ENCODE measurements around the gene PI4KA. TPM values are rescaled to one million over a fixed set of nuclear protein-coding genes. Genes with fewer than 3 reads are reported as not detected.
A peak's percentile ranks its signal among the peaks of the same experiment; 100 is the strongest.
"Not testable (repeated sequence)": the region's sequence is repeated elsewhere in the genome, so short reads cannot be mapped to it uniquely, and the experiment has no call there.

PI4KA gene
- total and polyA plus RNA-seq, 3 experiments from 2014 or later = 64.9 to 65.8 (median 65.5) TPM

DNA sequence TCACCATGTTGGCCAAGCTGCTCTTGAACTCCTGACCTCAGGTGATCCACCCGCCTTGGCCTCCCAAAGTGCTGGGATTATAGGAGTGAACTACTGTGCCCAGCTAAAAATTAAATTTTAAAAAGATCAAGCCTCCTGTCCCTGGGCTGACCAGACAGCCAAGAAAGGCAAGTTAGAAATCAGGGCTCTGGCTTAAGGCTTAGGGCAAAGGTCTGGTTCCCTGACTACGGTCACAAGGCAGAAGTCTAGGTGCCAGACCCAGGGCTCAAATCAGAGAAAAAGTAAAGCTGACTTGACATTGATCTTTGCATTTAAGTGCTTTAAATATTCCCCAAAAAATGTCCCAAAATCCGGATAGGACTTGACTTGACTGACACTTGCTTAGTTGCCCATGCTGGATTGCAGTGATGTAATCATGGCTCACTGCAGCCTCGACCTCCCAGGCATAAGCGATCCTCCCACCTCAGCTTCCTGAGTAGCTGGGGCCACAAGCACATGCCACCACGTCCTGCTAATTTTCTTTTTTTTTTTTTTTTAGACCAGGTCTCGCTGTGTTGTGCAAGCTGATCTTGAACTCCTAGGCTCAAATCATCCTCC lies 41.3 kb upstream of the PI4KA start:
- no peaks in the 10 kb centered on the region for H3K36me3 ChIP-seq (ENCODE audit: insufficient read depth, low read length)
- H3K9me3 ChIP-seq (ENCODE audit: low read length) = no peaks in the 10 kb centered on the region
- H3K27ac ChIP-seq (ENCODE audit: low read depth, low read length) = no peak overlapping the region
- no peaks in the 10 kb centered on the region for H3K9me3 Mint-ChIP-seq
- H3K4me3 ChIP-seq (ENCODE audit: low read length) = no peak overlapping the region
- H3K27me3 Mint-ChIP-seq = peaks cover 3 to 4% of the 10 kb centered on the region in 2 donors
- no peaks in the 10 kb centered on the region for H3K27me3 ChIP-seq (ENCODE audit: insufficient read depth, low read length, poor library complexity, severe bottlenecking)
- no peak overlapping the region for H3K4me3 Mint-ChIP-seq
- no peaks in the 10 kb centered on the region for H3K4me1 Mint-ChIP-seq
- CTCF ChIA-PET = no interaction called here
- POLR2A ChIA-PET = no interaction called here
- H3K4me1 ChIP-seq (ENCODE audit: insufficient read depth, low read length) = no peaks in the 10 kb centered on the region
- no peak for DNase-seq
- peak overlapping the region in 1 of 8 donors; percentile 43 for H3K27ac Mint-ChIP-seq
- H3K36me3 Mint-ChIP-seq = no peaks in the 10 kb centered on the region

DNA sequence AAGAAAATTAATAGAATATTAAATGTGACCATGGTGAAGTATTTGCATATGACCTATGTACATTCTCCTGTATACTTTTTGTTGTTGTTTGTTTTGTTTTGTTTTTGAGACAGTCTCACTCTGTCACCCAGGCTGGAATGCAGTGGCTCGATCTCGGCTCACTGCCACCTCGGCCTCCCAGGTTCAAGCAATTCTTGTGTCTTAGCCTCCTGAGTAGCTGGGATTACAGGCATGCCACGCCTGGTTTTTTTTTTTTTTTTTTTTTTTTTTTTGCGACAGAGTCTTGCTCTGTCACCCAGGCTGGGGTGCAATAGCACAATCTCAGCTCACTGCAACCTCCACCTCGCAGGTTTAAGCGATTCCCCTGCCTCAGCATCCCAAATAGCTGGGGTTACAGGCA lies 39.1 kb upstream of the PI4KA start:
- H3K27me3 Mint-ChIP-seq; H3K9me3 Mint-ChIP-seq; H3K4me1 ChIP-seq (ENCODE audit: insufficient read depth, low read length); H3K9me3 ChIP-seq (ENCODE audit: low read length); DNase-seq; H3K4me3 ChIP-seq (ENCODE audit: low read length); H3K36me3 Mint-ChIP-seq; H3K27ac ChIP-seq (ENCODE audit: low read depth, low read length); CTCF ChIA-PET; H3K36me3 ChIP-seq (ENCODE audit: insufficient read depth, low read length); POLR2A ChIA-PET; H3K4me1 Mint-ChIP-seq; H3K27ac Mint-ChIP-seq; H3K4me3 Mint-ChIP-seq; H3K27me3 ChIP-seq (ENCODE audit: insufficient read depth, low read length, poor library complexity, severe bottlenecking): not testable (repeated sequence)

DNA sequence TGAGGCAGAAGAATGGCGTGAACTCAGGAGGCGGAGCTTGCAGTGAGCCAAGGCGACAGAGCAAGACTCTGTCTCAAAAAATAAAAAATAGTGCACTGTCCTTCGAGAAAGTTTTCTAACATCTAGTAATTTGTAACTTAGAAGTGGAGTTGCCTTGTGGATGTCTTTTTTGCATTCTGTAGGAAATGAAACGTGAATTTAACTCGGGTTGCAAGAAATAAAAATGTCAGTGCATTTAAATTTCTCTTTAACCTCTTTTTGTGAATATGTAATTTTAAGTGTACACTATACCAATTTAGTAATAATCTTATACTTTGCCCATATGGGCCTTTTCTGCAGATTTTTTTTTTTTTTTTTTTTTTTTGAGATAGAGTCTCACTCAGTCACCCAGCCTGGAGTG lies 32.4 kb upstream of the PI4KA start:
- ChIA-PET POLR2A (no interaction called here), CTCF (interaction anchor here (0.9 kb wide), 1 partner anchor 26 kb away, joined by 4 read pairs; the partner anchor contains the start of gene CRKL)
- no peak overlapping the region for H3K4me3 Mint-ChIP-seq
- peaks cover 3 to 4% of the 10 kb centered on the region in 2 donors for H3K27me3 Mint-ChIP-seq
- Histone ChIP-seq H3K4me3 (ENCODE audit: low read length) (no peak overlapping the region), H3K36me3 (ENCODE audit: insufficient read depth, low read length) (peaks cover 28% of the 10 kb centered on the region), H3K9me3 (ENCODE audit: low read length) (no peaks in the 10 kb centered on the region), H3K4me1 (ENCODE audit: insufficient read depth, low read length) (no peaks in the 10 kb centered on the region), H3K27me3 (ENCODE audit: insufficient read depth, low read length, poor library complexity, severe bottlenecking) (no peaks in the 10 kb centered on the region), H3K27ac (ENCODE audit: low read depth, low read length) (no peak overlapping the region)
- H3K9me3 Mint-ChIP-seq = no peaks in the 10 kb centered on the region
- no peaks in the 10 kb centered on the region for H3K4me1 Mint-ChIP-seq
- H3K36me3 Mint-ChIP-seq = peaks cover 4 to 33% (median 21%) of the 10 kb centered on the region in 3 donors
- DNase-seq = no peak
- H3K27ac Mint-ChIP-seq = no peak overlapping the region

DNA sequence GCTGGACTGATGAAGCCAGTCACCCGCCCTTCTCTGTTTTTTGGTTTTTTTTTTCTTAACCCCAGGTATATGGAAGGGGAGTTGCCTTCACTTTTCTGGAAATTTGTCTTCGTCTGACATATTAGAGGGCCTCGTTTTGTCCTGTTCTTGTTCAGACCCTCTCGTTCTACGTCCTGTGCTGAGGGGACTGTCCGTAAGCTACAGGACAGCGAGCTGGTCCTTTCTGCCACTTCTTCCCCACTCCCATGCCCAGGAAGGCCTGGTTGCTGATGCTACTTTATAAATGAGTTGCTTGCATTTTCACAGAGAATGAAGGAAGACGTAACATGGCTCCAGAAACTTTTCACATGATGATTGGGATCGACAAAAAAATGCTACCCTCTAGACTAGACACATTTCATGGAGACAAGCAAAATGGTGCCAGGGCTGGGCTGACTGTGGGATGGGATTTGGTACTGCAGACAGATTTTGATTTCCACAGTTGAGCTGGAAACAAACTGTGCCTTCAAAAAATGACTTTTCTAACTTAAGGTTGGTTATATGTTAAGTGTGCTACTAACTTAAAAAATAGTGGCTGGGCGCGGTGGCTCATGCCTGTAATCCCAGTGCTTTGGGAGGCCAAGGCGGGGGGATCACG lies 31.4 kb upstream of the PI4KA start:
- CTCF ChIA-PET = no interaction called here
- POLR2A ChIA-PET = no interaction called here

DNA sequence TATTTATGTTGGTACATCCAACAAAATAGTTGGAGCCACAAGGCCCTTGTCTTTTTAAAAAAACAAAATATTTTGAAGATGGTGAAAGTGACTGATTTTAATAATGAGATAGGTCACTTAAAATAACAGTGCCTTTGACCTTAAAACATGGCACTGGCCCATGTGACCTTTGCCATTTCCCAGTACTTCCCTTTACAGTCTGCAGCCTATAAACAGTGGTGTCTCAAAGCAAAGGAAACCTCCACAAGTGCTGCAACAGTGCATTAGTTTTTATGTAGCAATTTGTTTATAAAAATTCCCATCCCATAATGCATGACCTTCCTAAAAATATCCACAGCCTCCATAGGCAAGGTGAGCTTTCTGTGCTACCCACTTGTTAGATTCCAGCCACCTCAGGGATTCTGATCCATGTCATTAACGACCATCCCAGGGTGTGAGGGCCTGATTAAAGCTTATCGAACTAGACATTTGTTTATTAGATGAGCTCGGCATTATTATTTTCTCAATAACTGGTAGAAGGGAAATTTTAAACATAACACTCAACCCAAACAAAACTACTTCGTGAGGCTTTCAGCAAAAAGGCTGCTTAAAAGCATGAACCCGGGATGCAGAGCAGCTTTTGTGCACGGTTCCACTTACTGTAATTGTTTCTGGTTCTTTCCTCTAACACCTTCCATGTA lies 30.6 kb upstream of the PI4KA start:
- no peak overlapping the region for H3K27ac ChIP-seq (ENCODE audit: low read depth, low read length)
- H3K4me1 ChIP-seq (ENCODE audit: insufficient read depth, low read length) = no peaks in the 10 kb centered on the region
- H3K9me3 ChIP-seq (ENCODE audit: low read length) = no peaks in the 10 kb centered on the region
- no peaks in the 10 kb centered on the region for H3K27me3 Mint-ChIP-seq
- H3K4me3 Mint-ChIP-seq = no peak overlapping the region
- POLR2A ChIA-PET = no interaction called here
- CTCF ChIA-PET = no interaction called here
- H3K4me1 Mint-ChIP-seq = no peaks in the 10 kb centered on the region
- H3K36me3 Mint-ChIP-seq = peaks cover 4 to 49% (median 25%) of the 10 kb centered on the region in 3 donors
- no peaks in the 10 kb centered on the region for H3K9me3 Mint-ChIP-seq
- H3K4me3 ChIP-seq (ENCODE audit: low read length) = no peak overlapping the region
- H3K27me3 ChIP-seq (ENCODE audit: insufficient read depth, low read length, poor library complexity, severe bottlenecking) = no peaks in the 10 kb centered on the region
- H3K27ac Mint-ChIP-seq = peak overlapping the region in 2 of 8 donors; percentile 42 to 86
- no peak for DNase-seq
- H3K36me3 ChIP-seq (ENCODE audit: insufficient read depth, low read length) = peaks cover 34% of the 10 kb centered on the region

More for the DNA sequence above, 31.4 kb upstream of the PI4KA start:
- Histone ChIP-seq H3K27me3 (ENCODE audit: insufficient read depth, low read length, poor library complexity, severe bottlenecking) (no peaks in the 10 kb centered on the region), H3K4me3 (ENCODE audit: low read length) (no peak overlapping the region), H3K36me3 (ENCODE audit: insufficient read depth, low read length) (peaks cover 28% of the 10 kb centered on the region), H3K9me3 (ENCODE audit: low read length) (no peaks in the 10 kb centered on the region), H3K4me1 (ENCODE audit: insufficient read depth, low read length) (no peaks in the 10 kb centered on the region), H3K27ac (ENCODE audit: low read depth, low read length) (no peak overlapping the region)
- H3K27ac Mint-ChIP-seq = peak overlapping the region in 2 of 8 donors; percentile 30 to 42
- H3K27me3 Mint-ChIP-seq = no peaks in the 10 kb centered on the region
- no peaks in the 10 kb centered on the region for H3K9me3 Mint-ChIP-seq
- DNase-seq = no peak
- H3K36me3 Mint-ChIP-seq = peaks cover 4 to 41% (median 22%) of the 10 kb centered on the region in 3 donors
- H3K4me1 Mint-ChIP-seq = no peaks in the 10 kb centered on the region
- no peak overlapping the region for H3K4me3 Mint-ChIP-seq

DNA sequence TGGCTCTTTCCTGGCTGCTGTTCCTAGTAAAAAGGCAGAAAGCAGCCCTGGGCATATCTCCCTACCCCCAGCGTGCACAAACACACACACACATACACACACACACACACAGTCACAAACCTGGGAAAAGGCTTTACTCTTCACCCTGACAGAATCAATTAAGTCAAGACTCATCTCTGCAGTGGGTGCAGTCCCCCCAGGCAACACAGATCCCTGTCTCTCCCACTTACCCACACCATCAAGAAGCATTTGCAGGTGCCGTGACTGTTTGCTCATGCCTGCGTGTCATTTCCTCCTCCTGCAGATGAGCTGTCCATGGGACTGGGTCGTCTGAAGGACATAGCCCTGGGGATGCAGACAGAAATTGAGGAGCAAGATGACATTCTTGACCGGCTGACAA lies 28.8 kb upstream of the PI4KA start:
- no peaks in the 10 kb centered on the region for H3K27me3 Mint-ChIP-seq
- no peak overlapping the region for H3K4me3 Mint-ChIP-seq
- H3K9me3 Mint-ChIP-seq = no peaks in the 10 kb centered on the region
- Histone ChIP-seq H3K36me3 (ENCODE audit: insufficient read depth, low read length) (peaks cover 47% of the 10 kb centered on the region), H3K27ac (ENCODE audit: low read depth, low read length) (no peak overlapping the region), H3K4me1 (ENCODE audit: insufficient read depth, low read length) (no peaks in the 10 kb centered on the region), H3K9me3 (ENCODE audit: low read length) (no peaks in the 10 kb centered on the region), H3K4me3 (ENCODE audit: low read length) (no peak overlapping the region), H3K27me3 (ENCODE audit: insufficient read depth, low read length, poor library complexity, severe bottlenecking) (no peaks in the 10 kb centered on the region)
- H3K36me3 Mint-ChIP-seq = peaks cover 4 to 64% (median 32%) of the 10 kb centered on the region in 3 donors
- POLR2A ChIA-PET = no interaction called here
- CTCF ChIA-PET = no interaction called here
- H3K4me1 Mint-ChIP-seq = no peaks in the 10 kb centered on the region
- DNase-seq = no peak
- peak overlapping the region in 2 of 8 donors; percentile 31 to 72 for H3K27ac Mint-ChIP-seq

DNA sequence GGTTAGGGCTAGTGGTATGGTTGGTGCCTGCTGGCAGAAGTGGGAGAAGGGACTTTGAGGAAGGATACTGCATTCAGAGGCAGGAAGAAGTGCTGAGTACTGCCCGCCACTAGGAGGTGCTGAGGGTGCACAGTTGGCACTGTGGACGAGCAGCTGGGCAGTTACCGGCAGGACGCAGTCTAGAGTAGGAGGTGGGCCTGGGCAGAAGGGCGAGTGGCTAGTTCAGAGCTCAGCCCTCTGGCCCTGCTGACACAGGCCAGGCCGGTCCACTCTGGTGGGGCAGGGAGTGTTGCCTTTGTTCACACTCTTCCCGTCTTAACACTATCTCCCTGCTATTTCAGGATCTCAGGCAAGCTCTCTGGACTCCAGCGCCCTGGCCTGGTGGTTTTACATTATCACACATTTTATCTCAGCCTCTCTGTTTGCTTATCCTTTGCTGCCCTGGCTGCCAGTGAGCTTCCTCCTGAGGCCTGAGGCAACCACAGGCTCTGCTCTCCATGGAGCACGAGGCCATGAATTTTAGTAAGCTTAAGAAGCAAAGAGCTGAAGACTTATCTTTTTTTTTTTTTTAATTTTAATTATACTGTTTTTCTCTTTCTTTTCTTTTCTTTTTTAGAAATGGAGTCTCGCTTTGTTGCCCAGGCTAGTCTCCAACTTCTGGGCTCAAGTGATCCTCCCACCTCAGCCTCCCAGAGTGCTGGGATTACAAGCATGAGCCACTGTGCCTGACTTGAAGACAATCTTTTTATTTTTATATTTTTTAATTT lies 27.1 kb upstream of the PI4KA start:
- Mint-ChIP-seq H3K9me3 (no peaks in the 10 kb centered on the region), H3K4me1 (no peaks in the 10 kb centered on the region), H3K27ac (peak overlapping the region in 1 of 8 donors; percentile 61), H3K4me3 (no peak overlapping the region), H3K36me3 (peaks cover 4 to 76% (median 41%) of the 10 kb centered on the region in 3 donors), H3K27me3 (no peaks in the 10 kb centered on the region)
- H3K27ac ChIP-seq (ENCODE audit: low read depth, low read length) = peak overlapping the region; percentile 62
- no peaks in the 10 kb centered on the region for H3K9me3 ChIP-seq (ENCODE audit: low read length)
- peaks cover 57% of the 10 kb centered on the region for H3K36me3 ChIP-seq (ENCODE audit: insufficient read depth, low read length)
- no peaks in the 10 kb centered on the region for H3K4me1 ChIP-seq (ENCODE audit: insufficient read depth, low read length)
- H3K27me3 ChIP-seq (ENCODE audit: insufficient read depth, low read length, poor library complexity, severe bottlenecking) = no peaks in the 10 kb centered on the region
- no peak overlapping the region for H3K4me3 ChIP-seq (ENCODE audit: low read length)
- ChIA-PET CTCF (interaction anchor here (0.6 to 1.5 kb wide), 5 partner anchors 12 to 467 kb away, joined by 3 to 6 read pairs (median 3); partner anchors contain the start of gene SERPIND1), POLR2A (no interaction called here)
- peak in 2 of 5 donors; percentile 14 to 22 for DNase-seq

Data from CD8-positive, alpha-beta memory T cell (primary cell).